IMR-90 (cell line): ENCODE measurements around the gene XCR1. TPM values are rescaled to one million over a fixed set of nuclear protein-coding genes. Genes with fewer than 3 reads are reported as not detected.
A peak's percentile ranks its signal among the peaks of the same experiment; 100 is the strongest.

Source experiments
- ATAC-seq: fragments of 200-7000 bp; cut with Tn5 transposase; 2 replicates; pipeline ENCODE4 v1.9.1; 2020; ENCODE audit warnings: low read depth, mild to moderate bottlenecking, moderate library complexity
- BruUV-seq: library from RNA; stranded (reverse); fragments of 400-500 nt; replicated peaks from 2 replicates; lab custom pipeline; 2021; lab: Mats Ljungman, UMichigan
- CTCF ChIA-PET: fragments of 300-600 bp; formaldehyde crosslinking; extraction: SDS; loops from one replicate; lab custom pipeline; 2021; ENCODE audit warnings: antibody characterized with exemption; lab: Yijun Ruan, JAX
- POLR2A ChIA-PET: fragments of 300-600 bp; sonication (Branson Sonifier 250); formaldehyde crosslinking; loops from one replicate; lab custom pipeline; 2022; ENCODE audit warnings: antibody characterized with exemption; ENCODE audit not compliant: unreplicated experiment; lab: Charles Lee
- DNase-seq: peaks from one replicate; pipeline ENCODE4 v3.0.0; 2013
- H2AFZ ChIP-seq: replicated peaks from 2 replicates; pipeline ENCODE3; 2013; ENCODE audit warnings: low read length, mild to moderate bottlenecking; ENCODE audit not compliant: poor library complexity
- H2AK5ac ChIP-seq: 2 replicates; pipeline ENCODE4 v1.6.1; 2013; ENCODE audit warnings: low read depth, low read length, inconsistent platforms
- H2AK9ac ChIP-seq: replicated peaks from 2 replicates; pipeline ENCODE3; 2013; ENCODE audit warnings: mild to moderate bottlenecking, low read depth, low read length, moderate library complexity; ENCODE audit not compliant: poor library complexity
- H2BK120ac ChIP-seq: 2 replicates; pipeline ENCODE4 v1.6.1; 2013; ENCODE audit warnings: low read depth, low read length, inconsistent platforms
- H2BK15ac ChIP-seq: 3 replicates; pipeline ENCODE4 v1.6.1; 2013; ENCODE audit warnings: low read depth, low read length, inconsistent platforms
- H2BK20ac ChIP-seq: 2 replicates; pipeline ENCODE4 v1.6.1; 2013; ENCODE audit warnings: low read depth, mild to moderate bottlenecking, inconsistent platforms, low read length, moderate library complexity
- H2BK5ac ChIP-seq: 2 replicates; pipeline ENCODE4 v1.6.1; 2013; ENCODE audit warnings: mild to moderate bottlenecking, low read depth, low read length, inconsistent platforms; ENCODE audit not compliant: poor library complexity, severe bottlenecking
- H3K14ac ChIP-seq: replicated peaks from 2 replicates; pipeline ENCODE4 v1.6.1; 2013; ENCODE audit warnings: low read depth, low read length, inconsistent platforms
- H3K18ac ChIP-seq: 2 replicates; pipeline ENCODE4 v1.6.1; 2013; ENCODE audit warnings: low read depth, low read length, control low read depth
- H3K23ac ChIP-seq: 2 replicates; pipeline ENCODE4 v1.6.1; 2013; ENCODE audit warnings: low read depth, low read length, inconsistent platforms
- H3K27ac ChIP-seq: 2 replicates; pipeline ENCODE4 v1.5.1; 2013; ENCODE audit warnings: mild to moderate bottlenecking, control low read depth, low read length; ENCODE audit not compliant: insufficient read depth
- H3K27me3 ChIP-seq: 2 replicates; pipeline ENCODE4 v1.6.1; 2013; ENCODE audit warnings: low read length; ENCODE audit not compliant: control insufficient read depth, insufficient read depth
- H3K36me3 ChIP-seq: 2 replicates; pipeline ENCODE4 v1.6.1; 2013; ENCODE audit warnings: low read length, mixed read lengths; ENCODE audit not compliant: control insufficient read depth, insufficient read depth
- H3K4ac ChIP-seq: 2 replicates; pipeline ENCODE4 v1.6.1; 2013; ENCODE audit warnings: low read depth, low read length, inconsistent platforms
- H3K4me1 ChIP-seq: 2 replicates; pipeline ENCODE4 v1.6.1; 2013; ENCODE audit warnings: low read length, mixed read lengths; ENCODE audit not compliant: control insufficient read depth, insufficient read depth
- H3K4me2 ChIP-seq: 2 replicates; pipeline ENCODE4 v1.6.1; 2013; ENCODE audit warnings: low read depth, mild to moderate bottlenecking, control low read depth, low read length, moderate library complexity
- H3K4me3 ChIP-seq: 2 replicates; pipeline ENCODE4 v1.5.1; 2013; ENCODE audit warnings: low read depth, mild to moderate bottlenecking, control low read depth, low read length, moderate library complexity; ENCODE audit not compliant: insufficient read depth
- H3K56ac ChIP-seq: 2 replicates; pipeline ENCODE4 v1.6.1; 2013; ENCODE audit warnings: low read length, inconsistent platforms; ENCODE audit not compliant: insufficient read depth; ENCODE audit errors: extremely low read depth
- H3K79me1 ChIP-seq, 2 experiments: 2 replicates each; pipeline ENCODE4 v1.6.1; 2013; ENCODE audit warnings: low read length in 2 of 2, inconsistent platforms in 1 of 2, low read depth in 1 of 2
- H3K9ac ChIP-seq: 2 replicates; pipeline ENCODE4 v1.6.1; 2013; ENCODE audit warnings: low read depth, low read length, control low read depth
- H3K9me1 ChIP-seq: 2 replicates; pipeline ENCODE4 v1.6.1; 2013; ENCODE audit warnings: low read length, inconsistent platforms; ENCODE audit not compliant: insufficient read depth
- H3K9me3 ChIP-seq: 2 replicates; pipeline ENCODE4 v1.6.1; 2013; ENCODE audit warnings: low read length; ENCODE audit not compliant: control insufficient read depth, insufficient read depth
- H4K20me1 ChIP-seq: 2 replicates; pipeline ENCODE4 v1.6.1; 2013; ENCODE audit warnings: low read length, inconsistent platforms; ENCODE audit not compliant: insufficient read depth
- H4K5ac ChIP-seq: 2 replicates; pipeline ENCODE4 v1.6.1; 2013; ENCODE audit warnings: mild to moderate bottlenecking, low read depth, low read length, control low read depth
- H4K8ac ChIP-seq, 2 experiments: 2 replicates each; pipeline ENCODE4 v1.6.1; 2013; ENCODE audit warnings: low read depth in 2 of 2, low read length in 2 of 2, control low read depth in 1 of 2, inconsistent platforms in 1 of 2
- H4K91ac ChIP-seq: 2 replicates; pipeline ENCODE4 v1.6.1; 2013; ENCODE audit warnings: low read depth, low read length, inconsistent platforms; ENCODE audit not compliant: insufficient read depth
- BHLHE40 ChIP-seq: fragments of 150-350 bp; IDR thresholded peaks from 2 replicates; pipeline ENCODE4 v1.6.1; 2016; ENCODE audit warnings: mild to moderate bottlenecking, low read depth, low read length
- ELK1 ChIP-seq: fragments of 150-350 bp; IDR thresholded peaks from 2 replicates; pipeline ENCODE4 v1.6.1; 2016; ENCODE audit warnings: low read depth, mild to moderate bottlenecking, low read length, moderate library complexity, borderline replicate concordance
- FOS ChIP-seq: fragments of 150-350 bp; IDR thresholded peaks from 2 replicates; pipeline ENCODE4 v1.6.1; 2016; ENCODE audit warnings: low read depth, low read length
- RAD21 ChIP-seq: IDR thresholded peaks from 2 replicates; pipeline ENCODE4 v1.6.1; 2012; ENCODE audit warnings: low read length, improper control_type of control experiment
- WGBS, 2 experiments: methylation state at CpG; one replicate each; pipeline versions ENCODE4 v1.1.5 to v1.1.7; 2013; ENCODE audit warnings: missing lambda C conversion rate in 2 of 2; ENCODE audit not compliant: insufficient read length in 1 of 2; ENCODE audit errors: extremely low coverage in 2 of 2; 5-methylcytosine and 5-hydroxymethylcytosine counted together
- dilution Hi-C: fragments of 300-500 bp; cut with HindIII; formaldehyde crosslinking; loops from one replicate; pipeline ENCODE4 v1.14.3; 2018; ENCODE audit warnings: low sequenced_read_pairs; ENCODE audit not compliant: unreplicated experiment
- in situ Hi-C: fragments of 300-500 bp; cut with MboI; formaldehyde crosslinking; loops from 3 replicates; pipeline ENCODE4 v1.14.3; 2019; ENCODE audit warnings: low sequenced_read_pairs, inconsistent platforms, mixed read lengths
- intact Hi-C: fragments of 100-400 bp; cut with micrococcal nuclease; formaldehyde crosslinking; loops from 2 replicates; pipeline ENCODE4 v1.10.0; 2022
- polyA plus RNA-seq, 3 experiments: library from polyadenylated mRNA; depleted of rRNA; stranded (reverse); fragments of >200 nt; gene quantifications; 2 replicates each; pipeline ENCODE4 v1.2.3, GENCODE V29; 2012; ENCODE audit warnings: low replicate concordance in 1 of 3
- total RNA-seq: library from RNA; depleted of rRNA; stranded (reverse); fragments of >200 nt; gene quantifications from 2 replicates; pipeline ENCODE4 v1.2.3, GENCODE V29; 2012

The XCR1 gene
- total and polyA plus RNA-seq, 2 of the 4 experiments (the other 2 are of a cell fraction): not detected

- dilution Hi-C loops (no loop called here), in situ Hi-C loops (no loop called here), intact Hi-C loops (no loop called here)
- Histone ChIP-seq H3K4me2 (no peak overlapping the region), H2BK15ac (no peak overlapping the region; the same call in 2 of the 3 replicates), H3K4me3 (no peak overlapping the region), H3K56ac (no peak overlapping the region), H2BK5ac (no peak overlapping the region), H3K23ac (no peak overlapping the region), H3K4me1 (peaks cover 12% of the 10 kb centered on the region), H3K9me3 (no peaks in the 10 kb centered on the region), H3K18ac (no peak overlapping the region), H3K4ac (no peak overlapping the region), H4K91ac (no peak overlapping the region), H2BK20ac (no peak overlapping the region; the same call in 1 of the 2 replicates), H2BK120ac (no peak overlapping the region), H2AK5ac (peak overlapping the region; percentile 17; the same call in 1 of the 2 replicates), H2AFZ (no peak overlapping the region), H3K27ac (no peak overlapping the region), H3K79me1 (peaks cover 0 to 3% of the 10 kb centered on the region in 2 experiments; a peak in 1 of 4 replicates), H3K14ac (no peak overlapping the region), H4K8ac (no peak overlapping the region), H2AK9ac (no peak overlapping the region), H3K36me3 (peaks cover 49% of the 10 kb centered on the region), H4K5ac (no peak overlapping the region), H3K9ac (no peak overlapping the region), H3K27me3 (no peaks in the 10 kb centered on the region), H3K9me1 (peaks cover 16% of the 10 kb centered on the region), H4K20me1 (peaks cover 14% of the 10 kb centered on the region)
- DNase-seq (no peak), ATAC-seq (no peak)
- ChIA-PET POLR2A (no interaction called here), CTCF (interaction anchor here (1.6 to 2.4 kb wide), 3 partner anchors 30 to 118 kb away, joined by 4 to 9 read pairs (median 5); no protein-coding TSS in a partner anchor)
- no TSS peak for BruUV-seq
- WGBS, 2 experiments: no CpG with 5 or more reads among the region's 3 CpGs
- no peak for TF ChIP-seq BHLHE40
- no peak for TF ChIP-seq RAD21
- no peak for TF ChIP-seq ELK1
- TF ChIP-seq FOS: no peak
Measured at GRCh38 chr3:45969116-45969515, 58.2 kb downstream of the XCR1 start.
